SJSA1 (cell line): ENCODE results near the gene EXOG. TPM values are rescaled to one million over a fixed set of nuclear protein-coding genes. Genes with fewer than 3 reads are reported as not detected.

Experiments
- DNase-seq, 2 experiments: peaks; one replicate each; pipeline ENCODE4 v3.0.0-alpha.2; 2015 to 2020; ENCODE audit warnings: low spot score in 2 of 2, low read depth in 1 of 2
- H3K27ac ChIP-seq: fragments of 250-450 bp; sonication (Bioruptor Pico); 2 replicates; pipeline ENCODE4 v1.5.1; 2020; ENCODE audit warnings: mild to moderate bottlenecking, moderate library complexity
- H3K27me3 ChIP-seq: fragments of 250-450 bp; sonication (Bioruptor Pico); replicated peaks from 2 replicates; pipeline ENCODE4 v1.5.1; 2020; ENCODE audit warnings: mild to moderate bottlenecking, moderate library complexity
- H3K36me3 ChIP-seq: fragments of 250-450 bp; sonication (Bioruptor Pico); 2 replicates; pipeline ENCODE4 v1.5.1; 2020; ENCODE audit warnings: mild to moderate bottlenecking
- H3K4me1 ChIP-seq: fragments of 250-450 bp; sonication (Bioruptor Pico); replicated peaks from 2 replicates; pipeline ENCODE4 v1.6.1; 2021; ENCODE audit warnings: mild to moderate bottlenecking
- H3K4me3 ChIP-seq: fragments of 250-450 bp; sonication (Bioruptor Pico); 2 replicates; pipeline ENCODE4 v1.5.1; 2020; ENCODE audit warnings: mild to moderate bottlenecking
- H3K9me3 ChIP-seq: fragments of 250-450 bp; sonication (Bioruptor Pico); replicated peaks from 2 replicates; pipeline ENCODE4 v1.5.1; 2020; ENCODE audit warnings: mild to moderate bottlenecking
- total RNA-seq: library from RNA; depleted of rRNA; stranded (reverse); fragments of >200 nt; shearing (Covaris generic); gene quantifications from 2 replicates; pipeline ENCODE4 v1.2.3, GENCODE V29; 2014

The EXOG gene
- total RNA-seq, 1 experiment from 2014 or later, result 9.0 TPM

- Histone ChIP-seq H3K27ac (no peak overlapping the region), H3K4me3 (no peak overlapping the region), H3K4me1 (no peaks in the 10 kb centered on the region), H3K9me3 (no peaks in the 10 kb centered on the region), H3K36me3 (no peaks in the 10 kb centered on the region), H3K27me3 (no peaks in the 10 kb centered on the region)
- DNase-seq, result no peak
Measured at GRCh38 chr3:38549082-38549481, 52.9 kb downstream of the EXOG start.

- H3K4me3 ChIP-seq, result no peak overlapping the region
- no peaks in the 10 kb centered on the region for H3K36me3 ChIP-seq
- H3K27ac ChIP-seq, result no peak overlapping the region
- no peaks in the 10 kb centered on the region for H3K9me3 ChIP-seq
- H3K4me1 ChIP-seq, result no peaks in the 10 kb centered on the region
- no peaks in the 10 kb centered on the region for H3K27me3 ChIP-seq
- no peak for DNase-seq
Measured at GRCh38 chr3:38549486-38549885, 53.3 kb downstream of the EXOG start.

GRCh38 chr3:38549957-38550840, 54.1 kb downstream of the EXOG start:
- no peaks in the 10 kb centered on the region for H3K36me3 ChIP-seq
- H3K9me3 ChIP-seq, result no peaks in the 10 kb centered on the region
- H3K4me3 ChIP-seq, result no peak overlapping the region
- no peaks in the 10 kb centered on the region for H3K4me1 ChIP-seq
- no peak for DNase-seq
- no peak overlapping the region for H3K27ac ChIP-seq
- H3K27me3 ChIP-seq, result no peaks in the 10 kb centered on the region

- no peaks in the 10 kb centered on the region for H3K36me3 ChIP-seq
- DNase-seq, result peak in 1 of 2 experiments; percentile 20
- H3K27me3 ChIP-seq, result no peaks in the 10 kb centered on the region
- H3K4me1 ChIP-seq, result no peaks in the 10 kb centered on the region
- H3K27ac ChIP-seq, result no peak overlapping the region
- no peaks in the 10 kb centered on the region for H3K9me3 ChIP-seq
- no peak overlapping the region for H3K4me3 ChIP-seq
Measured at GRCh38 chr3:38551026-38551832, 55.1 kb downstream of the EXOG start.

- no peak overlapping the region for H3K4me3 ChIP-seq
- H3K27me3 ChIP-seq, result no peaks in the 10 kb centered on the region
- H3K4me1 ChIP-seq, result no peaks in the 10 kb centered on the region
- H3K9me3 ChIP-seq, result no peaks in the 10 kb centered on the region
- H3K36me3 ChIP-seq, result no peaks in the 10 kb centered on the region
- no peak overlapping the region for H3K27ac ChIP-seq
- peak in 1 of 2 experiments; percentile 5 for DNase-seq
Measured at GRCh38 chr3:38552364-38552763, 56.2 kb downstream of the EXOG start.

GRCh38 chr3:38553071-38553470, 56.9 kb downstream of the EXOG start:
- DNase-seq, result no peak
- H3K27ac ChIP-seq, result no peak overlapping the region
- no peaks in the 10 kb centered on the region for H3K27me3 ChIP-seq
- no peak overlapping the region for H3K4me3 ChIP-seq
- H3K9me3 ChIP-seq, result no peaks in the 10 kb centered on the region
- no peaks in the 10 kb centered on the region for H3K36me3 ChIP-seq
- no peaks in the 10 kb centered on the region for H3K4me1 ChIP-seq

DNA sequence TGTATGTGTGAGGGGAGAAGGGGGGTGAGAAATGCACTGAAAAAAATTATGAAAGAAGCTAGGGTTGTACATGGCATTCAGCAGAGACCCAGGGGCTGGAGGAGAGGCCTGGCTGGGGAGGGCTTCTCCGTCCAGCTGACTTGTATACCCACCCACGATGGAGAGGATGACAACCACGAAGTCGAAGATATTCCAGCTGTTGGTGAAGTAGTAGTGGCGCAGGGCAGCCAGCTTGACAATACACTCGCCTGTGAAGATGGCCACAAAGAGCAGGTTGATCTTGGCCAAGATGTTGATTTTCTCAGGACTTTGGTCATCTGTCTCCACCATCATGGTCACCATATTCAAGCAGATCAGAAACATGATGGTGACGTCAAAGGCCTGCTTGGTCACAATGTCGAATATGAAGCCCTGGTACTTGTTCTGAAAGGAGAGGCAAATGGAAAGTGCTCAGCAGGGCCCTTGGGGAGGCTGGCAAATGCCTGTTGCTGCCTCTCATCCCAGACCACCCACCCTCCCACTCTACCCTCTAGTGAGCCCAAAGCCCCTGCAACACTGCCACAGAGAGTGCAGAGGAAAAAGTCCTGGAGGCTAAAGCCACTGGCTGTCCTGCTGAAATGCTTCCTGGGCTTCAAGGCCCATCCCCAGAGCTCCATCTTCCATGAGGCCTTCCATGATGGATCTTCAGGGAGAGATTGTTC, 58.1 kb downstream of the EXOG start:
- Histone ChIP-seq H3K27me3 (no peaks in the 10 kb centered on the region), H3K36me3 (no peaks in the 10 kb centered on the region), H3K9me3 (no peaks in the 10 kb centered on the region), H3K27ac (no peak overlapping the region), H3K4me1 (no peaks in the 10 kb centered on the region), H3K4me3 (no peak overlapping the region)
- DNase-seq, result peak in 1 of 2 experiments; percentile 16

- Histone ChIP-seq H3K9me3 (no peaks in the 10 kb centered on the region), H3K27me3 (no peaks in the 10 kb centered on the region), H3K4me1 (no peaks in the 10 kb centered on the region), H3K36me3 (no peaks in the 10 kb centered on the region), H3K4me3 (no peak overlapping the region), H3K27ac (no peak overlapping the region)
- peak in 1 of 2 experiments; percentile 22 for DNase-seq
Measured at GRCh38 chr3:38555149-38555840, 59.2 kb downstream of the EXOG start.

GRCh38 chr3:38555926-38556325, 59.8 kb downstream of the EXOG start:
- peak in 1 of 2 experiments; percentile 20 for DNase-seq
- Histone ChIP-seq H3K36me3 (no peaks in the 10 kb centered on the region), H3K4me3 (no peak overlapping the region), H3K27ac (no peak overlapping the region), H3K27me3 (no peaks in the 10 kb centered on the region), H3K9me3 (no peaks in the 10 kb centered on the region), H3K4me1 (no peaks in the 10 kb centered on the region)

DNA sequence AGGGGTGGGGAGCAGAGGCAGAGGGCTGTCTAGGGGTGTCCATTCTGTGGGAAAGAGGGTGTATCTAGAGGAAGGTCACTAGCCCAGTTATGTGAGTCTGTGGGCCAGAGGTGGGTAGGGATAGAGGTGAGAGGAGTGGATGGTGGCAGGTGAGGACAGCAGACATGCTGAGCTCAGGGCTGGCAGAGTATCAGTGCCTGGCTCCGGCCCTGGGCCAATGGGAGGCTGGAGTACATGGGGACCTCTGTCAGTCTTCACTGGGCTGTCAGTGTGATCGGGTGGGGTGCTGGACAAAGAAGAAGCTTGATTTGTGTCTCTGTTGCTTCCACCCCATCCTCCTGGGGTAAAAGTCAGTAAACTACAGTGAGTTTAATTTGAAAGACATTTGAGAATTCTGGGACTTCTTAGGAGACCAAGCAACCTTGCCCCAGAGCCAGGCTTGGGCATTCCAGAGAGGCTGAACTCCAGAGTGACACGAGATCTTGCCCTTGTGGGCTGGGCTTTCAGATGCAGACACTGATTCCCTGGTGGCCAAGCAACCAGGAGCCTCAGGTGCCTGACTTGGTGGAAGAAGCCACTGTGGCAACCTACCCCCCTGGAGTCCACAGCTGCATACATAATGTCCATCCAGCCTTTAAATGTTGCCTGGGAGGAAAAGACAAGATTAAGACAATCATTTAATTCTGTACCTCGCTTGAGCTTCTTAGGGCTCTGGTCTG, 60.7 kb downstream of the EXOG start:
- H3K27ac ChIP-seq, result no peak overlapping the region
- no peaks in the 10 kb centered on the region for H3K4me1 ChIP-seq
- peak in 1 of 2 experiments; percentile 9 for DNase-seq
- H3K4me3 ChIP-seq, result no peak overlapping the region
- no peaks in the 10 kb centered on the region for H3K9me3 ChIP-seq
- no peaks in the 10 kb centered on the region for H3K27me3 ChIP-seq
- H3K36me3 ChIP-seq, result no peaks in the 10 kb centered on the region

DNA sequence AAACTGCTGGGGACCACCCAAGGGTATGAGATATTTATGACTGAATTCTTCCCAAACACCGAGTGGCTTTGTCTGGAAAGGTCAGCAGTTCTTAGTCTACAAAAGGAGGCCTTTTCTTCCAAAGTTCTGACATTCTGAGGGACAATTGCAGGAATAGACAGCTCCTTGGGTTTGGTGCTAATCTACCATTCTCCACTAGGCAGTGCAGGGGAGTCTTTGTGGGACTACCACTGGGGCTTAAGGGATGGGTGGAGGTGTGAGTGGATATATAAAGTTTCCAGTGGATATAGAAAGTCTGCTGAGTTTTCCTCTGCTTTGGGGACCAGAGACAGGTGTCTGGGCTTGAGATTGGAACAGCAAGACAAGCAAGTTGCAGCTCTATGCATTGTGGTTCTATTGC, 62.7 kb downstream of the EXOG start:
- no peaks in the 10 kb centered on the region for H3K9me3 ChIP-seq
- no peaks in the 10 kb centered on the region for H3K4me1 ChIP-seq
- no peaks in the 10 kb centered on the region for H3K27me3 ChIP-seq

DNA sequence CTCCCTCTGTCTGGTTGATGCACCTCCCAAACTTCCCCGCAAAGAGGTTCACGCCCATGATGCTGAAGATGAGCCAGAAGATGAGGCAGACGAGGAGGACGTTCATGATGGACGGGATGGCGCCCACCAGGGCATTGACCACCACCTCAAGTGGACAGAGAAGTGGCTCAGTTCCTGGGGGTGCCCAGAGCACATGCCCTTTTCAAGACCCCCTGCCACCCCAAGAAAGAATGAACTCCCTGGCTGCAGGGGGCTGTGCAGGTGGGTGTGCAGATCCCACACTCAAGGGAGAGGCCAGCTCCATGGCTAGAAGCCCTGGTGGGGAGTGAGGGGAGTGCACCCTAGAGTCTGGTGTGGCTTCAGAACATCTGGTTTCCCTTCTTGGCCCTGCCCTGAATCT, 64.1 kb downstream of the EXOG start:
- no peaks in the 10 kb centered on the region for H3K27me3 ChIP-seq
- no peaks in the 10 kb centered on the region for H3K4me1 ChIP-seq
- peak in 1 of 2 experiments; percentile 21 for DNase-seq
- H3K9me3 ChIP-seq, result no peaks in the 10 kb centered on the region
- no peak overlapping the region for H3K27ac ChIP-seq
- no peaks in the 10 kb centered on the region for H3K36me3 ChIP-seq
- no peak overlapping the region for H3K4me3 ChIP-seq

More for the DNA sequence above, 62.7 kb downstream of the EXOG start:
- Histone ChIP-seq H3K36me3 (no peaks in the 10 kb centered on the region), H3K27ac (no peak overlapping the region), H3K4me3 (no peak overlapping the region)
- no peak for DNase-seq
